Measurements from ENCODE around the gene CYB5RL.

GRCh38 chr1:54228638-54229079 lies 28.8 kb upstream of the CYB5RL start:
- TF ChIP-seq CTCF (IDR thresholded peaks at IDR 0.05) (no peak), POLR2A (IDR thresholded peaks at IDR 0.05) (no peak)
